ENCODE results near the gene ATP6V0A4.

The ATP6V0A4 gene

GRCh38 chr7:138670594-138670993 lies 127.4 kb downstream of the ATP6V0A4 start:
- TF ChIP-seq CTCF (IDR thresholded peaks at IDR 0.05; ENCODE audit: borderline replicate concordance, insufficient read depth, low read depth, low read length), result no peak
- H3K4me3 ChIP-seq (ENCODE audit: low read depth, low read length), result no peak overlapping the region

- TF ChIP-seq CTCF (IDR thresholded peaks at IDR 0.05; ENCODE audit: borderline replicate concordance, insufficient read depth, low read depth, low read length), result no peak
These were observed 128.6 kb downstream of the ATP6V0A4 start for GRCh38 chr7:138669364-138669763.

GRCh38 chr7:138668946-138669345 lies 129.1 kb downstream of the ATP6V0A4 start:
- TF ChIP-seq CTCF (IDR thresholded peaks at IDR 0.05; ENCODE audit: borderline replicate concordance, insufficient read depth, low read depth, low read length), result no peak
- no peak overlapping the region for H3K4me3 ChIP-seq (ENCODE audit: low read depth, low read length)

More at GRCh38 chr7:138669364-138669763, 128.6 kb downstream of the ATP6V0A4 start:
- H3K4me3 ChIP-seq (ENCODE audit: low read depth, low read length), result no peak overlapping the region

GRCh38 chr7:138668229-138668596 lies 129.8 kb downstream of the ATP6V0A4 start:
- no peak for TF ChIP-seq CTCF (IDR thresholded peaks at IDR 0.05; ENCODE audit: borderline replicate concordance, insufficient read depth, low read depth, low read length)
- H3K4me3 ChIP-seq (ENCODE audit: low read depth, low read length), result no peak overlapping the region

GRCh38 chr7:138667535-138668228 lies 130.3 kb downstream of the ATP6V0A4 start:
- no peak for TF ChIP-seq CTCF (IDR thresholded peaks at IDR 0.05; ENCODE audit: borderline replicate concordance, insufficient read depth, low read depth, low read length)
- no peak overlapping the region for H3K4me3 ChIP-seq (ENCODE audit: low read depth, low read length)

- no peak for TF ChIP-seq CTCF (IDR thresholded peaks at IDR 0.05; ENCODE audit: borderline replicate concordance, insufficient read depth, low read depth, low read length)
These were observed 131.6 kb downstream of the ATP6V0A4 start for GRCh38 chr7:138666385-138666784.

GRCh38 chr7:138665669-138666140 lies 132.3 kb downstream of the ATP6V0A4 start:
- TF ChIP-seq CTCF (IDR thresholded peaks at IDR 0.05; ENCODE audit: borderline replicate concordance, insufficient read depth, low read depth, low read length), result no peak
- no peak overlapping the region for H3K4me3 ChIP-seq (ENCODE audit: low read depth, low read length)

More at GRCh38 chr7:138666385-138666784, 131.6 kb downstream of the ATP6V0A4 start:
- no peak overlapping the region for H3K4me3 ChIP-seq (ENCODE audit: low read depth, low read length)
